ENCODE results near the gene ANO6. TPM values are rescaled to one million over a fixed set of nuclear protein-coding genes. Genes with fewer than 3 reads are reported as not detected.
A peak's percentile ranks its signal among the peaks of the same experiment; 100 is the strongest.
"Not testable (repeated sequence)": the region's sequence is repeated elsewhere in the genome, so short reads cannot be mapped to it uniquely, and the experiment has no call there.

Gene ANO6
- total RNA-seq, 1 experiment from 2014 or later = 57.9 TPM

GRCh38 chr12:45262185-45262584, 46.3 kb downstream of the ANO6 start:
- in situ Hi-C loops (cut with HindIII; ENCODE audit: low pct_unique_long_range_greater_than_20kb, low sequenced_read_pairs); DNase-seq (ENCODE audit: low read depth): not testable (repeated sequence)

- DNase-seq (ENCODE audit: low read depth) = no peak
- in situ Hi-C loops (cut with HindIII; ENCODE audit: low pct_unique_long_range_greater_than_20kb, low sequenced_read_pairs) = no loop called here
These were observed 47.7 kb downstream of the ANO6 start for GRCh38 chr12:45263587-45263986.

GRCh38 chr12:45268672-45269411, 52.9 kb downstream of the ANO6 start:
- in situ Hi-C loops (cut with HindIII; ENCODE audit: low pct_unique_long_range_greater_than_20kb, low sequenced_read_pairs) = no loop called here
- peak; percentile 83 for DNase-seq (ENCODE audit: low read depth)

- in situ Hi-C loops (cut with HindIII; ENCODE audit: low pct_unique_long_range_greater_than_20kb, low sequenced_read_pairs) = no loop called here
These were observed 53.5 kb downstream of the ANO6 start for GRCh38 chr12:45269412-45269751.

GRCh38 chr12:45270951-45271350, 55.1 kb downstream of the ANO6 start:
- in situ Hi-C loops (cut with HindIII; ENCODE audit: low pct_unique_long_range_greater_than_20kb, low sequenced_read_pairs) = no loop called here
- DNase-seq (ENCODE audit: low read depth) = no peak

More at GRCh38 chr12:45269412-45269751, 53.5 kb downstream of the ANO6 start:
- DNase-seq (ENCODE audit: low read depth) = no peak

GRCh38 chr12:45273717-45274271, 57.9 kb downstream of the ANO6 start:
- DNase-seq (ENCODE audit: low read depth) = peak; percentile 78
- in situ Hi-C loops (cut with HindIII; ENCODE audit: low pct_unique_long_range_greater_than_20kb, low sequenced_read_pairs) = no loop called here

- DNase-seq (ENCODE audit: low read depth) = no peak
- in situ Hi-C loops (cut with HindIII; ENCODE audit: low pct_unique_long_range_greater_than_20kb, low sequenced_read_pairs) = no loop called here
These were observed 60.4 kb downstream of the ANO6 start for GRCh38 chr12:45276154-45276755.

DNA sequence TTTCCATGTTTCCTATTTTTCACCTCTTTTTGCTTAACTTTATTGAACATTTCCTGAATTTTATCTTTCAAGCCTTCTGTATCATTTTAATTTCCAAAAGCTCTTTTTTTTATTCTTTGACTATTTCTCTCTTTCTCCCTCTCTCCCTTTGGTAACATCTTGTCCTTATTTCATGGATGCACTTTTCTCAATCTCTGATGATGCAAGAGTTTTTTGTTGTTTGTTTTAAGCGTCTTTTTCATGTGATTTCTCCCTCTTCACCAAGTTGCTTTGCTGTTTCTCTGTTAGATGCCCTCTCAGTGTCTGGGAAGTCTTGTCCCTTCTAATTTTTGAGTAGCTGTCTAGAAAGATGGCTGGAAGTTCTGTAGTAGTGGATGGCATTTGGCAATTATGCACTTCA, 62.6 kb downstream of the ANO6 start:
- in situ Hi-C loops (cut with HindIII; ENCODE audit: low pct_unique_long_range_greater_than_20kb, low sequenced_read_pairs) = no loop called here
- no peak for DNase-seq (ENCODE audit: low read depth)

GRCh38 chr12:45279931-45280830, 64.3 kb downstream of the ANO6 start:
- DNase-seq (ENCODE audit: low read depth) = no peak
- in situ Hi-C loops (cut with HindIII; ENCODE audit: low pct_unique_long_range_greater_than_20kb, low sequenced_read_pairs) = no loop called here

DNA sequence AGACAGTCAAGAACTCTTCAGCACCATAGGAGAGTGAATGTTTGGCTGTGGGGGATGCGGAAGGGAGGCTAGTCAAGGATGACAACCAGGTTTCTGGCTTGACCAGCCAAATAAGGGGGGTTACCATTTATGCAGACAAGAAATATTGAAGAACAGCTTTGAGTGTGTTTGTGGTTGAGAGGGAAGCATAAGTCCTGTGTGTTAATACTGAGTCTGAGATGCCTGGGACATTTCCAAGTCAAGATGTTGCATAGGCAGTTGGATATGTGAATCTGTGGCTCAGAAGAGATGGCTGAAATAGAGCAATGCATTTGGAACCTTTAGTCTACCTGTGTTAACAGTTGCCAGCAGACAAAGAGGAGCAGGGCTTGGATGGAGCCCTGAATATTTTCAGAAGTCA, 66.1 kb downstream of the ANO6 start:
- in situ Hi-C loops (cut with HindIII; ENCODE audit: low pct_unique_long_range_greater_than_20kb, low sequenced_read_pairs) = no loop called here

GRCh38 chr12:45282411-45282810, 66.5 kb downstream of the ANO6 start:
- no peak for DNase-seq (ENCODE audit: low read depth)
- in situ Hi-C loops (cut with HindIII; ENCODE audit: low pct_unique_long_range_greater_than_20kb, low sequenced_read_pairs) = no loop called here

More for the DNA sequence above, 66.1 kb downstream of the ANO6 start:
- no peak for DNase-seq (ENCODE audit: low read depth)

DNA sequence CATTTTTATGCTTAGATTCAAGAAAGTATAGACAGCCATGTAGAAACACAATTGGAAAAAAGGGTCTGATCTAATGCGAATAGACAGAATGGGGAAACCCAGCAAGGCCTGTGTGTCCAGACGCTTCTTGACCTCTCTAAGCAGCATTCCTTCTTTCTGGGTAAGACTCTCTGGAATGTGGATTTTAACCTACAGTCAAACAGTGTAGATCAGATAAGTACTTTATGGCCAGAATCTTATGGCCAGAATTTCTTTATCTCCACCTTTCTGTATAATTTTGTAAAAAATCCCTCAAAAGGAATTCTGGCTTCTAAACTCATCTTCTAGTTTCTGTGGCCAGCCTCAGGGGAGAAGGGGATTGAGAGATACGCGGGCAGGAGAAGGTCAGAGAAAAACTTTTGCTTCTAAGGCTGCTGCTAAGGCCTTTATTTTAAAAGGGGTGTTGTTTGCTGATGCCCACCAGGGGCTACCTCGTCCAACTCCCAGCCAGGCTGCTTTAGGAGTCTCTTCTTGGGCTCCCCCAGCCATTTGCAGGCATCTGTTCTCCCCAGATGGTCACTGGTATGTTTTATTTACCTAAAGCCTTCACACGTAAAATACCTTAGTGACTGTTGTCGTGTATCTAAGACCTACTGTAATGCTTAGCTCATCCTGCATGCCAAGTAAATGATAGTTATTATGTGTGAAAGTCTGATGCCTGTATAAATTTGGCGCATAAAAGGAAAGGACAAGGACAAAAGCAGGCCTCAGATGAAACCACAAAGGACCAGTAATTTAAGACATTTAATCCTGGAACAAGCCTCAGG, 68.4 kb downstream of the ANO6 start:
- peak; percentile 46 for DNase-seq (ENCODE audit: low read depth)
- in situ Hi-C loops (cut with HindIII; ENCODE audit: low pct_unique_long_range_greater_than_20kb, low sequenced_read_pairs) = no loop called here

GRCh38 chr12:45285717-45286116, 69.8 kb downstream of the ANO6 start:
- DNase-seq (ENCODE audit: low read depth) = no peak
- in situ Hi-C loops (cut with HindIII; ENCODE audit: low pct_unique_long_range_greater_than_20kb, low sequenced_read_pairs) = no loop called here

DNA sequence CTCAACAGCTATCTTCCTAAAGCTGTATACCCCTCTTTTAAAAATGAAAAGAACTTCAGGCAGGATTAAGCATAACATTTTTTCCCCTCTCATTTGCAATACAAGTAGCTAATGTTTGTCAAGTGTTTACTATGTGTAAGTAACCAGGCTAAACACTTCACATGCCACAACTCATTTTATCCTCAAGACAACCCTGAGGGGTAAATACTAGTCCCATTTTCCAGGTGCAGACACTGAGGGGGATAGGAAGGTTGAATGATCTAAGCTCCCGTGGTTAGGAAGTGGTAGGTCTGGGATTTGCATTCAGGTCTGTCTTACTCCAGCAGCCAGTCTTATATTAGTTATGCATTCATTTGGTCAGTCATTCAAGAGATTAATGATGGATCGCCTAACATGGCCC, 70.7 kb downstream of the ANO6 start:
- DNase-seq (ENCODE audit: low read depth) = no peak
- in situ Hi-C loops (cut with HindIII; ENCODE audit: low pct_unique_long_range_greater_than_20kb, low sequenced_read_pairs) = no loop called here

DNA sequence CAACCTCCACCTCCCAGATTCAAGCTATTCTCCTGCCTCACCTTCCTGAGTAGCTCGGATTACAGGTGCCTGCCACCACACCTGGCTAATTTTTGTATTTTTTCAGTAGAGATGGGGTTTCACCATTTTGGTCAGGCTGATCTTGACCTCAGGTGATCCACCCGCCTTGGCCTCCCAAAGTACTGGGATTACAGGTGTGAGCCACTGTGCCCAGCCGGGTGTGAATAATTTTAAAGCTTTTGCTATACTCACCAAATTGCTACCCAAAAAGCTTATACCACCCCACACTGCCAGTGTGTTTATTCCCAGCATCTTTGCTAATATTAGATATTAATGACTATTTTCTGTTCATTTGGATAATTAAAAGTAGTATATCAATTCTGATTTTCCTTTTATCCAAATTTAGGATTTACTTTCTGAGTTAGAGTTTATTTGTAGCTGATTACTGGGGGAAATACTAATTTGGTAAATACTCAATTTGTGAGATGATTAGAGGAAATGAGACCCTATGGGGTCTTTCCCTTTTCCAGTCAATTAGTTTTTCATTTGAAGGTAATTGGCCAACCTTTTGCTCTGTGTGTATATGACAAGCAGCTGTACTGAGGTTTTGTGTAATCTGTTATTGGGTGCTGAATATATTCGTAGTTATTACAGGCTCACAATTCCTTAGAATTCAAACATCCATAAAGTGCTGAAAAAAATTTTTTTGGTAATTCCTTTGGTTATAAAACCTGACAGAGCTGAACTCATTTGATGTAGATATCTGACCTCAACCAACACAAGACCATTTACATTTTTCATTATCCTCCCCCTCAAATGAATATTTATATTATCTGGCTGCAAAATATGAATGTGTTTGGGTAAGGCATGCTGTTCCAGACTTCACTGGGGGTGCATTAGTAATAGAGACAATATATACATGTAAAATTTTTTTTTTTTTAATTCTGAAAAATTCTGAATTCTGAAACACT, 73.6 kb downstream of the ANO6 start:
- in situ Hi-C loops (cut with HindIII; ENCODE audit: low pct_unique_long_range_greater_than_20kb, low sequenced_read_pairs) = no loop called here
- no peak for DNase-seq (ENCODE audit: low read depth)

DNA sequence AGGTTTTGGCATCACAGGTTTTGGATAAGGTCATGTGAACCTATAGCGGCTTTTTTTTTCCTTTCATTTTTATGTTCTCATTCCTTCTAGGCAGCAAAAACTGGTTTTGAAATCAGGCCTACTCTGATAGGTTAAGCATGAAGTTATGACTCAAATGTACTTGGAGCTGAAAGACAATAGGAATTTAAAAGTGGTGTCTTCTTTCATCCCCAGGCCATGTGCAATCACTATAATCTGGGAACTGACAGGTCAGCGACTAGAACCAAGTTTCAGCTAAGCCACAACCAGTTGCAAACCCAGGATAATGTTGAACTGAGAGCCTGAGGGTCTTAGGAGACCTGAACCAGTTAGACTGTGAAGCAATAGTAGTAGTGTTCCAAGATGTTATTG, 74.3 kb downstream of the ANO6 start:
- in situ Hi-C loops (cut with HindIII; ENCODE audit: low pct_unique_long_range_greater_than_20kb, low sequenced_read_pairs) = no loop called here
- no peak for DNase-seq (ENCODE audit: low read depth)

GRCh38 chr12:45291518-45291917, 75.6 kb downstream of the ANO6 start:
- in situ Hi-C loops (cut with HindIII; ENCODE audit: low pct_unique_long_range_greater_than_20kb, low sequenced_read_pairs) = no loop called here
- DNase-seq (ENCODE audit: low read depth) = no peak

All from Caki2 (cell line).